Adrenal gland (tissue), 12 donors: ENCODE measurements around the gene ITGB5. TPM values are rescaled to one million over a fixed set of nuclear protein-coding genes. Genes with fewer than 3 reads are reported as not detected.

Source experiments
- DNase-seq, 7 donors: peaks; one replicate each; pipeline ENCODE4 v3.0.0-alpha.2; 2019 to 2020
- H3K27ac ChIP-seq, 5 donors: fragments of 200-600 bp; sonication (generic) in 4 of 5; 1 replicate in 3 of 5; 2 replicates in 2 of 5; pipeline versions ENCODE4 v1.5.1 to v1.8.0; 2016 to 2020; ENCODE audit warnings: mild to moderate bottlenecking in 1 of 5
- H3K27me3 ChIP-seq: fragments of 200-600 bp; 2 replicates; pipeline ENCODE4 v1.8.0; 2021
- H3K36me3 ChIP-seq, 2 donors: fragments of 200-600 bp; replicated peaks in 1 of 2; 1 replicate in 1 of 2; 2 replicates in 1 of 2; pipeline versions ENCODE4 v1.5.1 to v1.8.0; 2018 to 2022
- H3K4me1 ChIP-seq, 2 donors: fragments of 200-600 bp; replicated peaks in 1 of 2; 1 replicate in 1 of 2; 2 replicates in 1 of 2; pipeline versions ENCODE4 v1.5.1 to v1.8.0; 2018 to 2021
- H3K4me3 ChIP-seq, 4 donors: fragments of 200-600 bp; sonication (generic) in 3 of 4; one replicate each; pipeline ENCODE4 v1.5.1; 2016 to 2018
- H3K9me3 ChIP-seq, 3 donors: fragments of 200-600 bp; sonication (generic) in 1 of 3; replicated peaks in 1 of 3; 1 replicate in 2 of 3; 2 replicates in 1 of 3; pipeline versions ENCODE4 v1.5.1 to v1.8.0; 2016 to 2021
- CTCF ChIP-seq, 6 experiments: fragments of 450-650 bp in 4 of 6; fragments of 200-600 bp in 2 of 6; sonication (generic) in 1 of 6; IDR thresholded peaks; 1 replicate in 5 of 6; 2 replicates in 1 of 6; pipeline versions ENCODE4 v1.5.1 to v1.8.0; 2016 to 2021; ENCODE audit warnings: antibody characterized with exemption in 6 of 6, mild to moderate bottlenecking in 2 of 6, moderate library complexity in 1 of 6
- POLR2A ChIP-seq, 2 donors: fragments of 450-650 bp; IDR thresholded peaks; one replicate each; pipeline ENCODE4 v1.6.1; 2017; ENCODE audit warnings: antibody characterized with exemption in 2 of 2, mild to moderate bottlenecking in 2 of 2, moderate library complexity in 1 of 2
- WGBS, 4 donors: extraction: QIAGEN DNeasy Blood & Tissue Kit in 2 of 4; methylation state at CpG; one replicate each; pipeline versions ENCODE4 v1.1.5 to v1.1.7; 2013 to 2017; 5-methylcytosine and 5-hydroxymethylcytosine counted together
- intact Hi-C, 2 donors: fragments of 100-400 bp; cut with DNase I; formaldehyde crosslinking; loops; one replicate each; pipeline versions ENCODE4 v1.14.1 to v1.15.0; 2022 to 2023
- polyA plus RNA-seq, 3 donors: library from polyadenylated mRNA; stranded (reverse); fragments of 200-250 nt in 2 of 3; fragments of 350-450 nt in 1 of 3; fragmentation: Illumina TruSeq in 1 of 3; extraction: RNeasy Lipid Tissue Mini Kit (QIAGEN cat#74804) in 1 of 3; gene quantifications; one replicate each; pipeline ENCODE4 v1.2.3, GENCODE V29; 2013 to 2014
- total RNA-seq, 9 donors: library from RNA; depleted of rRNA in 4 of 9; stranded (reverse); fragments of >200 nt in 4 of 9; fragments of 120-200 nt in 1 of 9; fragmentation: NEBNext Ultra II Directional in 1 of 9; extraction: Animal tissue kit (Norgen Biotek cat#: 25700) in 1 of 9; gene quantifications; one replicate each; pipeline versions ENCODE4 v1.1.0 to v1.2.4, GENCODE V29; 2013 to 2023
- donor health status: healthy with polysubstance abuse.
- donor health status: Bipolar disorder and iron deficiency.
- donor health status: DM: yes; HTN: yes; CAD: no.
- donor health status: DM: no; HTN: no; CAD: no.
- donor health status: DM: no; HTN: no; CAD: no.
- donor health status: DM: yes; HTN: yes; CAD: no.

Gene ITGB5
- total and polyA plus RNA-seq, 12 donors = 9.4 to 404 (median 94.8) TPM

GRCh38 chr3:124832782-124833709, 54.1 kb downstream of the ITGB5 start:
- peaks cover 24 to 63% of the 10 kb centered on the region in 2 donors for H3K4me1 ChIP-seq
- no peaks in the 10 kb centered on the region for H3K9me3 ChIP-seq
- TF ChIP-seq CTCF (IDR thresholded peaks at IDR 0.05) (no peak), POLR2A (IDR thresholded peaks at IDR 0.05) (no peak)
- 58 to 74% (median 69%) methylated on average over 1 of the region's 1 CpG for WGBS, 4 donors
- intact Hi-C loops = no loop called here
- no peaks in the 10 kb centered on the region for H3K27me3 ChIP-seq
- H3K27ac ChIP-seq = peak overlapping the region in 4 of 5 donors; percentile 25 to 83 (median 63)
- DNase-seq = no peak
- H3K36me3 ChIP-seq = no peaks in the 10 kb centered on the region
- H3K4me3 ChIP-seq = no peak overlapping the region

- no peak for DNase-seq
- Histone ChIP-seq H3K27ac (peak overlapping the region in 2 of 5 donors; percentile 67 to 78), H3K27me3 (no peaks in the 10 kb centered on the region), H3K36me3 (no peaks in the 10 kb centered on the region), H3K4me3 (no peak overlapping the region), H3K9me3 (no peaks in the 10 kb centered on the region), H3K4me1 (peaks cover 15 to 56% of the 10 kb centered on the region in 2 donors)
- intact Hi-C loops = no loop called here
- no peak for TF ChIP-seq CTCF (IDR thresholded peaks at IDR 0.05)
- TF ChIP-seq POLR2A (IDR thresholded peaks at IDR 0.05) = no peak
- 55 to 85% (median 77%) methylated on average over 4 of the region's 4 CpGs for WGBS, 4 donors
Measured at GRCh38 chr3:124831628-124832199, 55.5 kb downstream of the ITGB5 start.

- intact Hi-C loops = no loop called here
- 60 to 77% (median 66%) methylated on average over 5 to 6 of the region's 6 CpGs for WGBS, 4 donors
- H3K27me3 ChIP-seq = no peaks in the 10 kb centered on the region
- DNase-seq = no peak
- H3K27ac ChIP-seq = peak overlapping the region in 4 of 5 donors; percentile 21 to 53 (median 32)
- H3K9me3 ChIP-seq = no peaks in the 10 kb centered on the region
- peaks cover 9 to 45% of the 10 kb centered on the region in 2 donors for H3K4me1 ChIP-seq
- no peaks in the 10 kb centered on the region for H3K36me3 ChIP-seq
- H3K4me3 ChIP-seq = no peak overlapping the region
- TF ChIP-seq CTCF (IDR thresholded peaks at IDR 0.05) (no peak), POLR2A (IDR thresholded peaks at IDR 0.05) (no peak)
Measured at GRCh38 chr3:124829819-124830554, 57.2 kb downstream of the ITGB5 start.
